ENCODE data around the gene NALCN. TPM values are rescaled to one million over a fixed set of nuclear protein-coding genes. Genes with fewer than 3 reads are reported as not detected.

The NALCN gene
- total and polyA plus RNA-seq, 2 experiments from 2014 or later, result not detected

- Histone ChIP-seq H3K27ac (no peak overlapping the region), H3K36me3 (no peaks in the 10 kb centered on the region), H3K27me3 (no peaks in the 10 kb centered on the region), H3K4me3 (no peak overlapping the region), H3K9me3 (ENCODE audit: low read depth) (no peaks in the 10 kb centered on the region), H3K4me1 (ENCODE audit: low read depth) (no peaks in the 10 kb centered on the region)
- no peak for DNase-seq (ENCODE audit: low read depth in 1 of 2, low spot score in 1 of 2)
- no peak for TF ChIP-seq CTCF (IDR thresholded peaks at IDR 0.05; ENCODE audit: low read depth, low read length)
These were observed 148.7 kb downstream of the NALCN start for GRCh38 chr13:101267656-101268055.

GRCh38 chr13:101265934-101266333, 150.4 kb downstream of the NALCN start:
- no peak for TF ChIP-seq CTCF (IDR thresholded peaks at IDR 0.05; ENCODE audit: low read depth, low read length)
- no peaks in the 10 kb centered on the region for H3K4me1 ChIP-seq (ENCODE audit: low read depth)
- H3K4me3 ChIP-seq, result no peak overlapping the region
- no peaks in the 10 kb centered on the region for H3K36me3 ChIP-seq
- no peak overlapping the region for H3K27ac ChIP-seq
- H3K27me3 ChIP-seq, result no peaks in the 10 kb centered on the region
- no peaks in the 10 kb centered on the region for H3K9me3 ChIP-seq (ENCODE audit: low read depth)
- no peak for DNase-seq (ENCODE audit: low read depth in 1 of 2, low spot score in 1 of 2)

GRCh38 chr13:101264931-101265330, 151.4 kb downstream of the NALCN start:
- no peak overlapping the region for H3K27ac ChIP-seq
- no peak overlapping the region for H3K4me3 ChIP-seq
- DNase-seq (ENCODE audit: low read depth in 1 of 2, low spot score in 1 of 2), result no peak
- H3K9me3 ChIP-seq (ENCODE audit: low read depth), result no peaks in the 10 kb centered on the region
- TF ChIP-seq CTCF (IDR thresholded peaks at IDR 0.05; ENCODE audit: low read depth, low read length), result no peak
- H3K36me3 ChIP-seq, result no peaks in the 10 kb centered on the region
- no peaks in the 10 kb centered on the region for H3K27me3 ChIP-seq
- H3K4me1 ChIP-seq (ENCODE audit: low read depth), result no peaks in the 10 kb centered on the region

- H3K27me3 ChIP-seq, result no peaks in the 10 kb centered on the region
- no peaks in the 10 kb centered on the region for H3K4me1 ChIP-seq (ENCODE audit: low read depth)
- H3K27ac ChIP-seq, result no peak overlapping the region
- TF ChIP-seq CTCF (IDR thresholded peaks at IDR 0.05; ENCODE audit: low read depth, low read length), result no peak
- H3K36me3 ChIP-seq, result no peaks in the 10 kb centered on the region
- DNase-seq (ENCODE audit: low read depth in 1 of 2, low spot score in 1 of 2), result no peak
- H3K9me3 ChIP-seq (ENCODE audit: low read depth), result no peaks in the 10 kb centered on the region
- H3K4me3 ChIP-seq, result no peak overlapping the region
These were observed 154.0 kb downstream of the NALCN start for GRCh38 chr13:101262306-101262705.

GRCh38 chr13:101258509-101258908, 157.8 kb downstream of the NALCN start:
- no peak for DNase-seq (ENCODE audit: low read depth in 1 of 2, low spot score in 1 of 2)
- H3K27ac ChIP-seq, result no peak overlapping the region
- H3K36me3 ChIP-seq, result no peaks in the 10 kb centered on the region
- H3K4me3 ChIP-seq, result no peak overlapping the region
- no peaks in the 10 kb centered on the region for H3K27me3 ChIP-seq
- H3K9me3 ChIP-seq (ENCODE audit: low read depth), result no peaks in the 10 kb centered on the region
- no peaks in the 10 kb centered on the region for H3K4me1 ChIP-seq (ENCODE audit: low read depth)
- no peak for TF ChIP-seq CTCF (IDR thresholded peaks at IDR 0.05; ENCODE audit: low read depth, low read length)

- H3K9me3 ChIP-seq (ENCODE audit: low read depth), result no peaks in the 10 kb centered on the region
- no peak for TF ChIP-seq CTCF (IDR thresholded peaks at IDR 0.05; ENCODE audit: low read depth, low read length)
- no peak overlapping the region for H3K4me3 ChIP-seq
- no peaks in the 10 kb centered on the region for H3K4me1 ChIP-seq (ENCODE audit: low read depth)
- H3K36me3 ChIP-seq, result no peaks in the 10 kb centered on the region
- no peaks in the 10 kb centered on the region for H3K27me3 ChIP-seq
- no peak overlapping the region for H3K27ac ChIP-seq
- peak in 1 of 2 donors; percentile 11 for DNase-seq (ENCODE audit: low read depth in 1 of 2, low spot score in 1 of 2)
These were observed 158.2 kb downstream of the NALCN start for GRCh38 chr13:101258071-101258470.
